ENCODE results near the gene DIS3L2.

DNA sequence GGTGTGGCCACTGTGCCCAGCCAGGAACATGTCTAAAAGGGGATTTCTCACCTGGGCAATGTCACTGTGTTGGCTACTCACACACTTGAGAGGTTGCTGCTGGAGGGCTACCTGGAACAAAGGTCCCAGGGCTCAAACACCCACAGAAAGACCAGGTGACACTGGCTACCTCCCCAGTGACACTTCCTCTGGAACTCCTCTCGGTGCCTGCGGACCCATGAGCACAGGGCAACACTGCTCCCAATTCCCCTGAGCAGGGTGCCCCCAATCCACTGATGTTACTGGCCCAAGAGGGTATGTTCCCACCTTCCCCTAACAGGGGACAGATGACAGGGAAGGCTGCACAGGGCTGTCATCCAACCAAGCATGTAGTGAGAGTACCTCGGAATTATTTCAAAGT lies 41.1 kb upstream of the DIS3L2 start:
- TF ChIP-seq, protein P1, sequence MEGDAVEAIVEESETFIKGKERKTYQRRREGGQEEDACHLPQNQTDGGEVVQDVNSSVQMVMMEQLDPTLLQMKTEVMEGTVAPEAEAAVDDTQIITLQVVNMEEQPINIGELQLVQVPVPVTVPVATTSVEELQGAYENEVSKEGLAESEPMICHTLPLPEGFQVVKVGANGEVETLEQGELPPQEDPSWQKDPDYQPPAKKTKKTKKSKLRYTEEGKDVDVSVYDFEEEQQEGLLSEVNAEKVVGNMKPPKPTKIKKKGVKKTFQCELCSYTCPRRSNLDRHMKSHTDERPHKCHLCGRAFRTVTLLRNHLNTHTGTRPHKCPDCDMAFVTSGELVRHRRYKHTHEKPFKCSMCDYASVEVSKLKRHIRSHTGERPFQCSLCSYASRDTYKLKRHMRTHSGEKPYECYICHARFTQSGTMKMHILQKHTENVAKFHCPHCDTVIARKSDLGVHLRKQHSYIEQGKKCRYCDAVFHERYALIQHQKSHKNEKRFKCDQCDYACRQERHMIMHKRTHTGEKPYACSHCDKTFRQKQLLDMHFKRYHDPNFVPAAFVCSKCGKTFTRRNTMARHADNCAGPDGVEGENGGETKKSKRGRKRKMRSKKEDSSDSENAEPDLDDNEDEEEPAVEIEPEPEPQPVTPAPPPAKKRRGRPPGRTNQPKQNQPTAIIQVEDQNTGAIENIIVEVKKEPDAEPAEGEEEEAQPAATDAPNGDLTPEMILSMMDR (conservative IDR thresholded peaks at IDR 0.05; ENCODE audit: low read length) = no peak
- no peak for TF ChIP-seq EZH2phosphoT487 (IDR thresholded peaks at IDR 0.05; ENCODE audit: borderline replicate concordance, low read depth, low read length)

All from OCI-LY7 (cell line).